ENCODE data around the gene ABLIM3.

Gene ABLIM3

DNA sequence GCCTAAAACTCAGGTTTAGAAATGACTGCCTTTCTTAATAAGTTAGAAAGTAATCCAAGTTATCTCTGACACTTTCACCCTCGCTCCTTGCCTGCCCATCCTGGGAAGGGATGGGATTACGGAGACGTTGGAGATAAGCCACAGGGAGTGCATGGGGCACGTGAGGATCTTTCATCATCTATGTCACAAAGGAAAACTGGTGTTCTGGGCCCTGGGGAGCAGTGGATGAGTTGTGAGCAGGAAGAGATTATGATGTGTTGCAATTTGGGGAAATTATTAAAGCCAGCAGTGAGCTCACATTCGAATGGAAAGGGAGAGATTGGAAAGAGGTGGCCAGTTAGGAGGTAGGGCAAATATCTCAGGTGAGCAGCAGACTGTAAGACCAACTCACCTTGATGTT is 143.2 kb downstream of the ABLIM3 start:
- no peak for DNase-seq

DNA sequence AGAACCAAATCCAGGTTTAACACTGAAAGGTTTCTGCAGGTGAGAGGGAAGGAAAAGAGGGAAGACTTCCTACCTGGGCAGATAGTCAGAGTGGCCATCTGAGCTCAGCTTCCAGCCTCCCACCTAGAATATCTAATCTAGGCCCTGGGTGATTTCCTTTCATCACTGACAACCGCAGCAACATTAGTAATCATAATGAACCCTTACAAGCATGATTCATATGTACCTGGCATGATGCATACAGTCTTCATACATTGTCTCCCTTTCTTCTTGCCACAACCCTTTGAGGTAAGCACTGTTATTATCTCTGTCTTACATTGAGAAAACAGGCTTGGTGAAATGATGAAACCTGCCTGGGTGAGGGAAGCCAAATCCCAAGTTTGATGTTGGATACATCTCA is 143.9 kb downstream of the ABLIM3 start:
- no peak for DNase-seq

DNA sequence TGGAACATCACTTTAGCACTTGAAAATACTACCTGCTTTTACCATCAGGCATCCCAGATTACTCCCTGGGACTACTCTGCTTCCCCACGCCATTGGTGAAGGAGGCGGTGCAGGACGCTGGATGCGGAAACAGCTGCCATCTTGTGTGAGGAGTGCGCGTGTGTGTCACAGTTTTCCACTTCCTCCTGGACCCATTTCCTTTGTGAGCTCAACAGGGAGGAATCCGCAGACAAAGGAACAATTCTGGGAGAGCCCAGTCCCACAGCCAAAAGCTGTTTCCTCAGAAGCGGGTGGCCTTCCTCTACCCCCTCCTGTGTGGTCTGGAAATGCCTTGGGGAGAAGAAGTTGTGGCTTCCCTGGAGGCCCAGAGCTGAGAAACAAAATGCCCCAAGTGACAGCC is 147.1 kb downstream of the ABLIM3 start:
- DNase-seq = no peak

DNA sequence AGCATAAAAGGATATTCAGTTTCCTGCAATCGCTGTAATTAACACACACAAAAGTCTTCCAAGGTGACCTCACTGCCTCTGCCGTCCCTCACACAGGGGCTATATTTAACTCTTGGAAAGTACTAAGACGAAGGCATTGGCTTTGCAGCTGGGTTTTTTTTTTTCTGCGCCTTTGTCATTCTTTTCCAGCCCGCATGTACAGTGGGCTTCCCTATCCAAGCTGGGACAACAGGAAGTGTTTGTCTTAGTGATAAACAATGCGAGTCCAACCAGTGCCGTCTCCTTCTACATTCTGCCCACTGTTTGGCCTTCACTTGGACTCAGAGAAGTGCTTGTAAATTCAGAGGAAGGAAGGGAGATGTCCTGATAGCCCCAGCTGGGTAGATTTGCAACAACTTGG is 148.0 kb downstream of the ABLIM3 start:
- no peak for DNase-seq

DNA sequence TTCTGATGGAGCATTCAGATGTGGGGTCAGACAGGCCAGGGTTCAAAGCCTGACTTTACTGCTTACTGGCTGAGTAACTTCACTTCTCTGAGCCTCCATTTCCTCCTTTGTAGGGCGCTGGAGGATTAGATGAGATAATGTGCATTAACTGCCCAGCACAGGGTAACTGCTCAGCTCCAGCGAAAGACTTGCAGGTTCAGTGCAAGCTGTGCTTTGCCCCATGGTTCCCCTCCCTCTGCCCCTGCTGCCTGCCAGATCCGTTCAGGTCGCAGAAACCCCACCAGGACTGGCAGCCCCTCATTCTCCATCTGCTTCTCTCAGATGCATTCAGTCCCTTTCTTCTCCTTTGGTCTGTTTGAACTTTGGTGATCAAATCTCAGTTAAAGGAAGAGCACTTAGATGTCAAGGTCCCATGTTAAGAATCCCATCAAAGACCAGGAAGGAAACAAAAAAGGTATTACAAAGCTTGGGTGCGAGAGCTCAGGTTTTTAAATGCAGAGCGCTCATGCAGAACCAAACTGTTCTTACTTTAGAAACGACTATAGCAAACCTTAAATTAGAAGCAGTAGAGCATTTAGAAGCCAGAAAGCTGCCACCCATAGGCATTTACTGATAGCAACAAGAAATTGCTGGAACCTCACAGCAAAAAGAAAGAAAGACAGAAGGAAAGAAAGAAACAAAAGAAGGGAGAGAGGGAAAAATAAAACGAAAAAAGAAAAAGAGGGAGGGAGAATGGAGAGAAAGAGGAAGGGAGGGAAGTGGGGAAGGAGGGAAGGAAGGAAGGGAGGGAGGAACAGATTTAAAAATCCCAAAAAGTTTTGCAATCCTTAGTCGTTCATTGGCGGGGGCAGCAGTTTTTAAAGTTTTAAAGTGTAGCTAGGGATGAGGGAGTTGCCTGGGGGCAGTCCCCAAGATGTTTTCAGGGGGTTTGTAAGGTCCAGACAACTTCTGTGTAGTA is 153.9 kb downstream of the ABLIM3 start:
- DNase-seq = no peak

DNA sequence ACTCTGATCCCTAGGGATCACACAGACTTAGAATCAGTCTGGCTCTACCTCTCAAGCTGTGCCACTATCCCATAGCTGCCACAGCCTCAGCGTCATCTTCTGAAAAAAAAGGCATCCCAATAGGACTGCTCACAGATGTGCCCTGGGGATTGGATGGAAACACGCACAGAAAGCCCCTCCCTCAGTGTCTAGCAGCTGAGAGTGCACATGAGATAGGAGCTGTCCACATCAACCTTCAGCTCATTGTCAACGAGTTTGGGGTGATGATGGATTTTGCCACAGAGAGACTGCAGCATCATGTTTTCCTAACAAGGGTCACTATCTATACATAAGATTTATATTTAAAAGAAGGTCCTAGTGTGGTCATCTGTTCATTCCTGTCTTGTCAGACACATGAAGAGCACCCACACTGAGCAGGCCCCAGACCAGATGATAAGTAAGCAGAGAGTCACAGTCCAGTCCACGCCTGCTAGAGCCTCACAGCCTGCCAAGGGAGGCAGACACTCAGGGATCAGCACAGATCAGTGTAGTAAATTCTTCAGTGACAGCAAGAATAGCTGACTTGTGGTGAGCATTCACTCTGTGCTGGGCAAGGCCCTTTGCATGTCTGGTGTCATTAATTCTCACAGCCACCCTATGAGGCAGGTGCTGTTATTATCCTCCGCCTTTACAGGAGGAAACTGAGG is 156.2 kb downstream of the ABLIM3 start:
- DNase-seq = no peak

DNA sequence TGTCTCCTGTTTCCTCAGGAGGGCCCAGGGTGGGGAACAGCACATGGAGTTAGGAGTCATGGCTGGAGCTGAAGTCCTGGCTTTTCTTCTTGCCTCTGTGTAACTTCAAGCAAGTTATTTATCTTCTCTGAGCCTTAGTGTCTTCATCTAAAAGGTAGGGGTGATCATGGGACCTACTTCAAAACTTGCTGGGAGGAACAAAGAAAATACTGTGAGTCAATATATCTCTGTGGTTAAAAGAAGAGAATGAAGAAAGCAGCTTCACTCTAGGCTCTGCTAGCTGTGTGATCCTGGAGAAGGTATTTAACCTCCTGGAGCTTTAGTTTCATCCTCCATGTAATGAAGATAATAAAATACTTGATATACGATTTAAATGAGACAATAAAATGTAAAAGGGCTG is 156.9 kb downstream of the ABLIM3 start:
- DNase-seq = no peak

DNA sequence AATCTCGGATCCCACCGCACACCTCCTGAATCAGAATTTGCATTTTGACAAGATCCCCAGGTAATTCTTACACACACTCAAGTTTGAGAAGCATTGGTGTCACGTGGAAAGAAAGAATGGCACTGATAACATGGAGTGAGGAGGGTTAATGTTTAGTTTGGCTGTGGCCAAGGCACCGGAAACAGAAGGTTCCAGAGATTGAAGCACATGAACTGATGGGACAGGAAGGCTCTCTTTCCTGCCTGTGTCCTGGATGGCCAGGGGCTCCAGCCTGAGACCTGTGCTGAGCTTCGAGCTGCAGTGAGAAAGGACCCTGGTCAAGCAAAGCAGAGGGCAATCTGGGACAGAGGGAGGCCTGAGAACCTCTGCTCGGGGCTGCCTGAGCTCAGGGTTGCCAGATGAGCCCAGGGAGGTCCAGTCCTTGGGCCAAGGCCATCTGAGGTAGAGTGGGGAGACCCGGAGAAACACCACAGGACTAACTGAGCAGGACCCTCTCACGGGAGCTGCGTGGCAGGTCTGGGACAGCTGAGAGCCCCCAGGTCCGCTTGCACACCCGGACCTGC is 157.6 kb downstream of the ABLIM3 start:
- no peak for DNase-seq

DNA sequence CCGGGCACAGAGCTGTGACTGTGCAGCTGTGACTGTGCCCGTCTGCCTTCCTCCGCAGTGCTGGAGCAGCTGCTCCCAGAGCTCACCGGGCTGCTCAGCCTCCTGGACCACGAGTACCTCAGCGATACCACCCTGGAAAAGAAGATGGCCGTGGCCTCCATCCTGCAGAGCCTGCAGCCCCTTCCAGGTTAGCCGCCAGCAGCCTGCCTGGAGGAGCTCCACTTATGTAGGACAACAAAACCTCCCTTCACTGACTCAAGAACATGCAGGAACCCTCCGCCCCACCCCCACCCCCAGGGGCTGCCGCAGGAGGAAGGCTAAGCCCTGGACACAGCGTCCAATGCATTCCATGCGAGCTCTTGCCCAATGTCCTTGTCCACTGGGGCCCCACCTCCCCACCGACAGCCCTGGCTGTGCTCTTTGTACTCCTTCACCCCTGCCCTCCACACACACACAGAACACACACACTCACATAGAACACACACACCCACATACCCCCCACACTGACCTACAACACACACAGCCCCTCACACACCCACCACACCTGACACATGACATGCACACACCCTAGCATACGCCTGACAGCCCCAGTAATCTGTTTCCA is 158.3 kb downstream of the ABLIM3 start:
- no peak for DNase-seq

DNA sequence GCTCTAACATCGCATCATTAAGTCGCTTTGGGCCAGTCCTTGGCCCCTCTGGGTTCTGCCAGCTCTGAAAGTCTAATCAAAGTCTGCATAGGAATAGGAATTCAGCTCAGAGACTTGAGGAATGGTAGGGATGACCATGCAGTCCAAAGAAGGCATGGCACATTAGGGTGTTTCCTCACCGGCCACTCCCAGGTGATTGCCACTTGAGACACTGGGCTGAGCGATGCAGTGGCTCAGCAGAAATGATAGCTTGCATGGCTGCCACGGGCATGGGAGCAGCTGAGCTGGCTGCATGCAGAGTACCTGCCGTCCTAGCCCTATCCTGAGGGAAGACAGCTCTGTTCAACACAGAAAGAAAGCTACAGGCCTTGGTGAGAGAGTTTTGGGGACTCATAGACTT is 159.1 kb downstream of the ABLIM3 start:
- DNase-seq = no peak

DNA sequence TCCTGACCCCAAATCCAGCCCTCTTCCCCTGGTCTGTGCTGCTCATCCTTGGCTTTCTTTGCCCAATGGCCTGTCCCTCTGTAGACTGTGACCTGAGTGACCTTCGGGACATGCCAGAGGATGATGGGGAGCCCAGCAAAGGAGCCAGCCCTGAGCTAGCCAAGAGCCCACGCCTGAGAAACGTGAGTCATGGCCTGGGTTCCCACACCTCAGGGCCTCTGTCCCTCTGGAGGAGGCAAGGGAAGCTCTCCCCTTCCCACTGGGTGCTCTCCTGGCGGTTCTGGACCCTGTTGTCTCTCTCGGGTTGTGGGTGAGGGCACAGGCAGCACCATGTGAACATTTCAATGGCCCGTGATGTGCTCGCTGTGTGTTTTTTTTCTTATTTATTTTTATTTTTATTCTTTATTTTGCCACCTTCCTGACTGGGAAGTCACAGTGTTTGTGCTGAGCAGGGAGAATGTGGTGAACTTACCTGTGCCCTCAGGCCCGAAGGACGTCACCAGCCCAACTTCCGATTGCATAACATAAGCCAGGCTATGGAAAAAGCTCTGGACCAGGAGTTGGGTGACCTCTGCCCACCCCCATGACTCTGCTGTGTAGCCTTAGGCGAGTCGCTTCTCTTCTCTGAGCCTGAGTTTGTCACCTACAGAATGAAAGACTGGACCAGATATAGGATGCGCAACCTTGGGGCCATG is 159.9 kb downstream of the ABLIM3 start:
- DNase-seq = no peak

DNA sequence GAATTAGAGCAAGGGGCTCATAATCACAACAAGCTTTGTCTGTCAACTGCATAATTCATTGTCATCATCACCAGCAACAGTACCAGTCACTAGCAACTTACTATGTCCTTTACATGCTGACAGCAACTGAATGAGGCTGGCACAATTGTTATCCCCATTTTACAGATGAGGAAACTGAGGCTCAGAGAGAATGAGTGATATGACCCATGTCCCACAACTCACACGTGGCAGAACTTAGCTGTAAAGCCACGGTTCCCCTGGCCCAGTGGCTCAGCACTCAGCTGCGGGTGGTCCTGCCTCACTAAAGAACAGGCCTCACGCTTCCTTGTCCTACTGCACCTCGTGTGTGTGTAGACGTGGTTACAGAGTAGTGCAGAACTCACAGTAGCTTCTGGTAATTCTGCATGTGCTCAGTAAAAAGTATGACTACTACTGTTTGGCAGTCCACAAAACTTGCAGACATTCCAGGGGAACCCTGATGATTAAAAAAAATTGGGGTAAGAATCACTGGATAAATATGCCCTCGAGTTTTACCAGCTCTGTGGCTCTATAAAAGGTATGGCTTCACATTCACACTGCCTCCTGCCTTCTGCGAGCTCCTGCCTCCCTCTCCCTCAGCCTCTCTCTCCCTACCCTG is 160.6 kb downstream of the ABLIM3 start:
- DNase-seq = no peak

DNA sequence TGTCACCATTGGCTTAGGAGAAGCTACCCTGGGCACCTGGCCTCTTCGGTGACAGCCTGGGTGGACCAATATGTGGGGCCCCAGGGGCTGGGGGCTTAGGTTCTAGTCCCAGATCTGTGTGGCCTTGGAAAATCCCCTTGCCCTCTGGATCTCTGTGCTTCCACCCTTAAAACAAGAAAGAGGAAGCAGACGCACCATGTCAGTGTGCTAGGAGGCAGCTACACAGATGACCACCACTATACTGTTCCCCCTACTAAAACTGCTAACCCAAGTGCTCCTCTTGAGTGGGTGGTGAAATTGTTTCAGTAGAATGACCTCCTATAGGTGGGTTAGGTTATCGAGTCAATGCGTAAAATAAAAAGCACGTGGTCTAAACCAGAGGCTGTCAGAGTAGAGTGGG is 161.3 kb downstream of the ABLIM3 start:
- DNase-seq = no peak

DNA sequence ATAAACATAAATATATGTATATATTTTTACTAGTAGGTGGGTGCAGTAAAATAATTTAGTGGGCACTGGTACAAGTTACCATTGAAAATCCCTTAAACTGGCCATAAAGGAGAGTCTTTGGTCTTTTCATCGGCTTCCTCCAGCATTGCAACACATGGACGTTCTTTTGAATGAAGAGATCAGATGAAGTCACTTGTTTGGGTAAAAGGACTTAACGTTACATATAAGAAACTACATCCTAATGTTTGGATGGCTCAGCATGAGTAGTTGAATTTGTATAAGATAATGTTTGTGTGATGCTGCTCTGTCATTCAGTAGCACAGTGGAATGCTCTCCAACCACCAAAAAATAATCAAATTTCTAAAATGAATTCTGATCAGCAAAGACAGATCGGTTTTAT is 161.9 kb downstream of the ABLIM3 start:
- no peak for DNase-seq

DNA sequence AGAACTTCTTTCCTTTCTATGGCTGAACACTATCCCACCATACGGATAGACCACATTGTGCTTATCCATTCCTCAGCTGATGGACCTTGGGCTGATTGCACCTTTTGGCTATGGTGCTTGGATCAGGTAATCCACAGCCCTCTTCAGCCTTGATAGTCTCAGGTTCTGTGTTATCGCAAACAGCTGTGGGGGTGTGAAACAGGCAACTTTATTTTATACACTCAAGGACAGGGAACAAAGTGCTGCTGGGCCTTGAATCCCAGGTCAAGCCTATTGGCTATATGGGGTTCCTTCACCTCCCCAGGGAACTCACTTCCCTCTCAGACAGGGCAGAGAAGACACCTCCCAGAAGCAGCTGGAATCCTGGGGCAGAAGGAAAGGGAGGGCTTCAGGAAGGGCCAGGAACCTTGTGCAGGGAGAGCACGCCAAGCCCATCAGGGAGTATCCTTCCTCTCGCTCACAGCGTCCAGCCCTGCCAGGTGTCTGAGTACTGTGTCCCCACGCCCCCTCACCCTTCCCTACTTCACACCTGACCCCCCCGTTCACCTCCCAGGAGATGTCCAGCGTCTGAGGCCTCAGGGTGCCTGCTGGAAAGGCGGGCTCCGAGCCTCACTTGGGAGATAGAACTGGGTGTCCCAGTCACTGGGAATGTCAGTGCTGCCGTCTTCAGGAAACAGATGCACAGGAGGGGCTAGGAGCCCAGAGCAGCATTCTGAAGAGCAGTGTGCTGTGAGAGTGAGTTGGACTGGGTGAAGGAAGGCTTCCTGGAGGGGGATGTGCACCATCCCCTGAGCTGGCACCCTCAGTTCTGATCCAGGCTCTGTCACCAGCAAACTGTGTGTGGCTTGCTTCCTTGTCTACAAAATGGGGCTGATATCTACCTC is 163.1 kb downstream of the ABLIM3 start:
- DNase-seq = no peak

DNA sequence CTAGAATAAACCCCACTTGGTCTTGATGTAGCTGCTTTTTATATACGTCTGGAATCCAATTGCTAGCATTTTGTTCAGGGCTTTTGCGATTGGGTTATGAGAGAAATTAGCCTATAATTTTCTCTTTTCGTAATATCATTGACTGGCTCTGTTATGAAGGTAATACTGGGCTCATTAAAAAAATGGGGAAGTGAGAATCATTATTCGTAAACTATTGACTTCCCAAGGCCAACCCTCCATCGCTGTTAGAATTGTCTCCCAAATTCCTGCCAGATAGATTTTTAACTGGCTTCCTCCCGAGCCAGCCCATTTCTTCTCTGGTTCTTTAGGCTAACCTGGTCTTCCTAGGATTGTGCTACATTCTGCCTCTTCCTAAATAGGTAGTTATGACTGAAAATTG is 168.1 kb downstream of the ABLIM3 start:
- DNase-seq = no peak
